ENCODE measurements around the gene KIF22.
"Not testable (repeated sequence)": the region's sequence is repeated elsewhere in the genome, so short reads cannot be mapped to it uniquely, and the experiment has no call there.

- TF ChIP-seq CTCF, POLR2A (IDR thresholded peaks at IDR 0.05): not testable (repeated sequence)
Measured at GRCh38 chr16:29787155-29787554, 3.4 kb upstream of the KIF22 start.

Measured in Peyer's patch (tissue), 4 donors.